Daoy (cell line): ENCODE results near the gene UBE2D3. TPM values are rescaled to one million over a fixed set of nuclear protein-coding genes. Genes with fewer than 3 reads are reported as not detected.
A peak's percentile ranks its signal among the peaks of the same experiment; 100 is the strongest.
"Not testable (repeated sequence)": the region's sequence is repeated elsewhere in the genome, so short reads cannot be mapped to it uniquely, and the experiment has no call there.

Experiments used
- DNase-seq: peaks from one replicate; pipeline ENCODE4 v3.0.0-alpha.2; 2015; ENCODE audit warnings: low read depth
- total RNA-seq: library from RNA; depleted of rRNA; stranded (reverse); fragments of >200 nt; shearing (Covaris generic); gene quantifications from 2 replicates; pipeline ENCODE4 v1.2.3, GENCODE V29; 2014

UBE2D3 gene
- total RNA-seq, 1 experiment from 2014 or later = 230 TPM

DNA sequence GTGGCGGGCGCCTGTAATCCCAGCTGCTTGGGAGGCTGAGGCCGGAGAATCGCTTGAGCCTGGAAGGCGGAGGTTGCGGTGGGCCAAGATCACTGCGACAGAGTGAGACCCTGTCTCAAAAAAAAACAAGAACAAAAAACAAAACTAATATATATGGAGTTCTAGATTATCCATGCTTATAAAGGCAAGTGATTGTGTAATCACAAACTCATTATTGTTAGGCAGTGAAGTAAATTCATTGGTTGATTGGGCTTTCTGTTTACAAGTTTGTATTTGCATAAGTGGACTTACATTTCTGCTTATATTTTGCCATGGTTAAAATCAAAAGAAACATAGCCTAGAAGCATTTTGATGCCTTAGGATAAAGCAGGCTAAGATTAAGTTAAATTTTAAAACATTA, 2.5 kb upstream of the UBE2D3 start:
- no peak for DNase-seq

DNA sequence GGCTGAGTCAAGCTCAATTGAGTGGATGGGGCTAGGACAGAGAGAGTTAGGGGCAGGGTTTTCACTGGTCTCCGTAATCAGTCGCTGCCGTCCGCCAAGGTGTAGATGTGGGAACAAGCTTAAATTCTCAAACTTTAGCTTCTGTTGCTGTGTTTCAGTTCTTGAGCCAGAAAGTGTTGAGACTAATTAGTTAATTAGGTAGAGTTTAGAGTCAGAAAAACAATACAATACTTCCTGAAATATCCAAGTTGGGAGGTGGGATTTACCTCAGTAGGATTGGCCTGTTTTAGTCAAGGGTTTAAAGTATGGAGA, 1.1 kb upstream of the UBE2D3 start:
- no peak for DNase-seq

- DNase-seq = peak; percentile 97
These were observed 534 bp upstream of the UBE2D3 start for GRCh38 chr4:102827674-102828496.

DNA sequence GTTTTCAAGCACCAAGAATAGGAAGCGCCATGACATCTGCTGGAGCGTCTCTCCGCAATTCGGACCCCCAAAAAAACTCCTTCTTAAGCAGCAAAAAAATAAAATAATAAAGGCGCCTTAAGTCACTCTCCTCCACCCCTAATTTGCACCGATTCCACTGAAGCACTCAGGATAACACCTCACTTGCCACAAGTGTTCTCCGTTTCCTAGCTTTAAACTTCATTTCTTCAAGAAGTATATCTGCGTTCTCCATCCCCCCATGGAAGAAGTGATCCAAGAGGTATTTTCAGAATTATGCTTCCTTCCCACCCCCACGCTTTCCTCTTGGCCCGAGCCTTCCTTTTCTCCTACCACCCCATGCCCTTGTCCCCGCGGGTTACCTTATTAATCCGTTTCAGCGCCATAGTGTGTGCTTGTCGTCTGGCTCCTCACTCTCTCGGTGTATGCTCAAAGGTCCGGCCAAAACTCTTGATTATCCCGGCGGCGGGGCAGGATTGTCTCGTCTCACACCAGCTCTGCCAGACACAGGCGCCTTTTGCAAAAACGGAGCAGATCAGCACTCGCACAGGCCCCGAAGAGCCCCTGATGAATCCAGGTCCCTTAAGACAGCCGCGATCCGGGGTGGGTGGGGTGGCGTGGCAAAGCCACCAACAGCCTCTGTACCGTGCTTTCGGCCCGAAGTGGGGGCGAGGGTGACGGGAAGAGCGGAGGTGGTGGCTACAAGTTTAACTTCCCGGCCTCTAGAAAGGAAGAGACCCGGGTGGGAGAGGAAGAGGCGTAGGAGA, 1.1 kb downstream of the UBE2D3 start:
- DNase-seq = no peak

GRCh38 chr4:102825261-102826091, 1.9 kb downstream of the UBE2D3 start:
- DNase-seq = peak; percentile 49

GRCh38 chr4:102824398-102824797, 3.0 kb downstream of the UBE2D3 start:
- no peak for DNase-seq

DNA sequence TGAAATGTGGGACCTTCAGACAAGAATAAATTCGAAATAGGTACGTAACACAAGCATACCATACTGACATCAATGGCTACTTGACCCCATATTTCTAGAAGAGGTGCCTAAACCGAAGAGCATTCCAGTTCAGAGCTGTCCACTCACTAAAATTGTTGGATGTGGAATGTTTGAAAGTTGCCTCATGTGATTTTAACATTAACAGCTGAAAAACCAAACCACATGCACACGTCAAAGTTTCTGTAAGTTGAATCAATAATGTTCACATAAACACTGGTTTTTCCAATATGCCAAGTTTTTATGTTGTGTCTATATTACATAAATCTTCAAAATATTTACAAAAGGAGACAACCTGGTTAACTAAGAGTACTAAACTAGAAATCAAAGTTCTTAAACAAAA, 3.5 kb downstream of the UBE2D3 start:
- DNase-seq = no peak

DNA sequence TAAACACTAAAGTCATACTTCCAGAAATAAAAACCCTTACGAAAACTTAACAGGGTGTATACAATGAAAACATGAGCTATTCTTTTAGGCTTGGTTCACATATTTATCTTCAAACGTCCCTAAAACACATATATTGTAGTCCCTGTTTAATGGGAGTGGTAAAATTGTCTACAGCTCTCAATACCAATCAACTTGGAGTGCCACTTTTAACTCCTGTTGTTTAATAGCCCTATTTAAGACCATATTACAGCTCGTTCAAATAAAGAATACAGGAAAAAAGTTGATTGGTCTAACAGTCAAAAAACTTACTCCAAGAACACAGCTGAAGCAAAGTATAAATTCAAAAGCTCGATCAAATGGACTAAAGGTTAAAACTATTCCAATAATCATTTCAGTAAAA, 3.9 kb downstream of the UBE2D3 start:
- no peak for DNase-seq

DNA sequence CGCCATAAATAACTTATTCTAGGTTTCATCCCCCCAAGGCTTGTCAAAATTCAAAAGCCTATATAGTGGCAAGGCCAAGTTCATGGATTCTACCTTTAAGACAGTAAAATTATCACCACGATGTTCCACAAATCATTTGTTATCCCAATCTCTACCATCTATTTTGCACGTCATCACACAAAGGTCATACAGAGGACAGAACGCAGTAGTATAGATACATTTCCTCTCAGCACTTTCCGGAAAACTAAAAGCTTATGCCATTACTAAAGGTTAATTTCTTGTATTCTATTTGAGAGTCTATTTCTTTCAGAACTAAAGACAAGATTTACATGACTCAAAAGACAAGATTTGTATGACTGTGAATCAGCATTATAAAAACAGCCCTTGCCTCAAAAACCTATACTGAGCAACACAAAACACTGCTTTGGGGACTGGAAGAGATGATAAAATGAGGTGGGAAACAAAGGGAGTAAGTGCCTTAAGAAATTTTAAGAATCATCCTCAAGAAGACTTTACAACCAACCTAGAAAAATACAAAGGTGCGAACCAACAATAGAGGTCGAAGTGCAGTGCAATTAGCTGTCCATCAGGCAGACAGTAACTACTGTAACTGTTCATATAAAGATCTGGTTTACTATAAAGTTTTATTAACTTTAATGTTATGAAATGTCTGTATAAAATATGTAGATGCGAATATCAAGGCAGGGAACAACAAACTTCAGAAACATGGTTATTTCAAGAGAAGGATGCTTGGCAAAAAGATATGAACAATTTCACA, 7.6 kb downstream of the UBE2D3 start:
- no peak for DNase-seq

GRCh38 chr4:102819100-102819499, 8.3 kb downstream of the UBE2D3 start:
- DNase-seq = not testable (repeated sequence)

GRCh38 chr4:102817613-102818268, 9.6 kb downstream of the UBE2D3 start:
- no peak for DNase-seq

GRCh38 chr4:102817021-102817605, 10.2 kb downstream of the UBE2D3 start:
- DNase-seq = no peak

- DNase-seq = peak; percentile 45
These were observed 11.4 kb downstream of the UBE2D3 start for GRCh38 chr4:102815981-102816380.

- DNase-seq = no peak
These were observed 17.7 kb downstream of the UBE2D3 start for GRCh38 chr4:102809691-102810090.

- no peak for DNase-seq
These were observed 18.2 kb downstream of the UBE2D3 start for GRCh38 chr4:102809190-102809589.

DNA sequence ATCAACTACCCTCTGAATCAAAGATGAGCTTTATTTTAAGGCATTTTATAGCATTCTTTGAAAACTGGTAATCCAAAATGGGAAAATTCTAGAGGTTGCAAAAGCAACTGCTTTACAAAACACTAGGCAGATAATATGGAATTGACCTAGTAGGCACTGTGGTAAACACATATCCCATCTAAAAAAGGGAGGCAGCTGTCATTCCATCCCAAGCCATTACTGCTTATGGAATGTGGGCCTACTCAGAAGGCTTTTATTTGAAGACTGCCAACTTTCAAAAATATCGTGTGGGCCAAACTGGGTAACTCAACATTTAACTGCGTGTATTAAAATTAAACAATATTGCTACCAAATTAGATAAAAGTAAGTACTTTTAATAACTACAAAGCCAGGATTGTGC, 19.3 kb downstream of the UBE2D3 start:
- DNase-seq = no peak

DNA sequence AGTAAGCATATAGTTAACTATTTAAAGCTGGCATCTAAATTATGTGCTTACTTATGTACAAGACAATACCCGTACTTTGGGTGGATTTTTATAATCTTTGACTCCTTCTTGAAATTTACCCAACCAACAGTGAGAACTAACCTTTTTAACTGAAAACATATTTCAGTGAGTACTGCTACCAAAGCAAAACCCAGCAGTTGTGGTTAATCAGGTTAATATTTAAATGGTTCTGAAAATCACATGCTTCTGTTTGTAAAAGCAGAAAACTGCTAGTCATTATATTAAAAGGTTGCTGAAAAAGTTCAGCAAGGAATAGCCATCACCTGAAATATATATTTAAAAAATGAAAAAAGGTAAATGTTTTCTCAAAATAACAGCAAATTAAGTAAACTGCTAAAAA, 20.0 kb downstream of the UBE2D3 start:
- DNase-seq = no peak

DNA sequence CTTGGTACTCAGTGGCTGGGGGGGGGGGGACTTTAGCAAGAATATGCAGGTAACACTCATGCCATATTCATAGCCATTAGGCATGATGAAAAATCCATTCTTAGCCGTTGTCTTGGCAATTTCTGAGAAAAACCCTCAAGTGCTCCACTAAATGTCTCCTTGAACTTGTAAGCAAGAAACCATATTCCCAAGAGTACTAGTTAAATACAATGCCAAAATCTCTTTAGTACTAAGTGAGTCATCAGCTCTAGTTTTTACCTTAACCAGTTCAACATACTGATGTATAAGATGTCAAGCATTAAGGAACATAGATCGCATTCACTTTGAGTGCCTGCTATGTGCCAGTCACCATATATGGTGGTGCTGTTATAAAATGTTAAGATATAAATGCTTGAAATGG, 27.5 kb downstream of the UBE2D3 start:
- DNase-seq = no peak

GRCh38 chr4:102794999-102795398, 32.4 kb downstream of the UBE2D3 start:
- no peak for DNase-seq

DNA sequence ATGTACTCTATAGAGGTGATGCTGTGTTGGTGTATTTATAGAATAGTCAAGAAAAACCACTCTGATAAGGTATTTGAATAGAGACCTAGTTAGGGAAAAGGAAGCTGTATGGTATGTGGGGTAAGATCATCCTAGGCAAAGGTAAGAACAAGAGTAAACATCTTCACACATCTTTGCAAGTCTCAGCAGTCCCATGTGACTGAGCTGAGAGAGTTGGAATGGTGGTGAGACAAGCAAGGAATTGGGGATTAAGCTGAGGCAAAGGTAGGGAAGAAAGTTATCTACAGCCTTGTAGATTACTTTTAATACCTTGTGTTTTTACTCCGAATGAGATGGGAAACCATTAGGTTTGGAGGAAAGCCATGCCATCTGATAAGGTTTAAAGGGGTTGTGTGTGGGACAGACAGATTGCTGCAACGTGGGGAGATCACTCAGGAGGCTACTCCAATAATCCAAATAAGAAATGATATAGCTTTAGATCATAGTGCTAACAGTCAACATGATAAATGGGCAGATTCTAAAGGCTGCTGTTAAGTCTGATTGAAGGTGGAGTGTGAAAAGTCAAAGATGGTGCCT, 34.9 kb downstream of the UBE2D3 start:
- no peak for DNase-seq
